Right lobe of liver (tissue), 6 donors: ENCODE measurements around the gene CCDC86. TPM values are rescaled to one million over a fixed set of nuclear protein-coding genes. Genes with fewer than 3 reads are reported as not detected.

ENCODE experiments used
- ATAC-seq, 4 donors: fragments of 200-7000 bp; cut with Tn5 transposase; one replicate each; pipeline ENCODE4 v1.9.1; 2020; ENCODE audit warnings: mild to moderate bottlenecking in 4 of 4, moderate library complexity in 4 of 4
- DNase-seq, 3 donors: peaks; one replicate each; pipeline ENCODE4 v3.0.0-alpha.2; 2020
- H3K27ac ChIP-seq, 3 donors: fragments of 200-600 bp; one replicate each; pipeline ENCODE4 v1.8.0; 2022
- H3K27me3 ChIP-seq, 2 donors: fragments of 200-600 bp; one replicate each; pipeline ENCODE4 v1.8.0; 2022
- H3K36me3 ChIP-seq, 4 donors: fragments of 200-600 bp; sonication (generic) in 1 of 4; one replicate each; pipeline versions ENCODE4 v1.5.1 to v1.8.0; 2017 to 2022; ENCODE audit warnings: control low read depth in 1 of 4
- H3K4me1 ChIP-seq, 4 donors: fragments of 200-600 bp; sonication (generic) in 1 of 4; one replicate each; pipeline versions ENCODE4 v1.5.1 to v1.8.0; 2017 to 2022; ENCODE audit warnings: control low read depth in 1 of 4
- H3K4me3 ChIP-seq, 3 donors: fragments of 200-600 bp; one replicate each; pipeline ENCODE4 v1.8.0; 2022
- H3K9me3 ChIP-seq, 4 donors: fragments of 200-600 bp; sonication (generic) in 1 of 4; one replicate each; pipeline versions ENCODE4 v1.5.1 to v1.8.0; 2017 to 2022; ENCODE audit warnings: control low read depth in 1 of 4
- CTCF ChIP-seq, 4 donors: fragments of 200-600 bp in 3 of 4; fragments of 450-650 bp in 1 of 4; IDR thresholded peaks; one replicate each; pipeline versions ENCODE4 v1.5.1 to v1.8.0; 2016 to 2022; ENCODE audit warnings: antibody characterized with exemption in 4 of 4, mild to moderate bottlenecking in 2 of 4
- POLR2A ChIP-seq: fragments of 450-650 bp; IDR thresholded peaks from one replicate; pipeline ENCODE4 v1.6.1; 2017; ENCODE audit warnings: antibody characterized with exemption, mild to moderate bottlenecking
- WGBS: methylation state at CpG from one replicate; pipeline ENCODE4 v1.1.6; 2018; ENCODE audit warnings: low coverage, low lambda C conversion rate; ENCODE audit not compliant: insufficient coverage; ENCODE audit errors: missing lambda C conversion rate; 5-methylcytosine and 5-hydroxymethylcytosine counted together
- intact Hi-C, 2 donors: fragments of 100-400 bp; cut with DNase I; formaldehyde crosslinking; loops; one replicate each; pipeline versions ENCODE4 v1.11.2 to v1.14.1; 2022
- long read RNA-seq: library from polyadenylated mRNA; unstranded; transcript quantifications from one replicate; pipeline ENCODE4 v2.0.0, GENCODE V29; 2019
- total RNA-seq, 6 experiments: library from RNA; depleted of rRNA in 2 of 6; stranded (reverse); fragments of >200 nt in 2 of 6; fragmentation: NEBNext Ultra II Directional in 3 of 6; extraction: Animal tissue kit (Norgen Biotek cat#: 25700) in 3 of 6; gene quantifications; one replicate each; pipeline versions ENCODE4 v1.1.0 to v1.2.4, GENCODE V29; 2016 to 2023
- donor health status: DM: no; HTN: yes; CAD: no.
- donor health status: DM: no; HTN: no; CAD: no.
- donor health status: DM: no; HTN: no; CAD: no.
- donor health status: DM: no; HTN: yes; CAD: no.
- donor health status: DM: no; HTN: yes; CAD: no.

The CCDC86 gene
- total RNA-seq = 10 to 100 TPM in 2 of 6 experiments, 1 to 10 TPM in 4; 4.9 to 17.8 (median 8.6) TPM
- long read RNA-seq, partial matches to known transcripts = 0 of 1 reads
- long read RNA-seq, other reads (novel, unspliced or antisense) = 0 of 1 reads

- Histone ChIP-seq H3K27ac (peak within 1 kb of the TSS; percentile 41 to 65 (median 50)), H3K4me1 (peaks cover 0 to 18% (median 7%) of the 10 kb centered on the region in 4 donors), H3K27me3 (no peaks in the 10 kb centered on the region), H3K36me3 (no peaks in the 10 kb centered on the region), H3K4me3 (peak within 1 kb of the TSS; percentile 92 to 97 (median 96)), H3K9me3 (no peaks in the 10 kb centered on the region)
- 1% methylated on average over 25 of the region's 57 CpGs for WGBS
- intact Hi-C loops = no loop called here
- TF ChIP-seq CTCF (IDR thresholded peaks at IDR 0.05) = no peak
- peak; percentile 94 to 96 (median 95) for DNase-seq
- peak; percentile 93 to 97 (median 96) for ATAC-seq
Measured at GRCh38 chr11:60841797-60842667, at the start of gene CCDC86. TSS of gene CCDC86 (plus strand) at chr11:60842113. CDS start at chr11:60842125, 12 bp downstream.

- TF ChIP-seq POLR2A = no peak
- no peak for ATAC-seq
- no peak for DNase-seq
- Histone ChIP-seq H3K9me3 (no peaks in the 10 kb centered on the region), H3K27me3 (no peaks in the 10 kb centered on the region), H3K36me3 (no peaks in the 10 kb centered on the region), H3K27ac (no peak overlapping the region), H3K4me3 (no peak overlapping the region), H3K4me1 (no peaks in the 10 kb centered on the region)
- intact Hi-C loops = no loop called here
- 46% methylated on average over 3 of the region's 3 CpGs for WGBS
Measured at GRCh38 chr11:60792521-60792920, 49.4 kb upstream of the CCDC86 start.

- ATAC-seq (no peak), DNase-seq (no peak)
- intact Hi-C loops = no loop called here
- 20% methylated on average over 2 of the region's 6 CpGs for WGBS
- Histone ChIP-seq H3K36me3 (no peaks in the 10 kb centered on the region), H3K27me3 (no peaks in the 10 kb centered on the region), H3K9me3 (no peaks in the 10 kb centered on the region), H3K4me1 (no peaks in the 10 kb centered on the region), H3K27ac (no peak overlapping the region), H3K4me3 (no peak overlapping the region)
- TF ChIP-seq CTCF (IDR thresholded peaks at IDR 0.05) (no peak), POLR2A (no peak)
Measured at GRCh38 chr11:60795291-60795690, 46.6 kb upstream of the CCDC86 start.

- no peak for ATAC-seq
Measured at GRCh38 chr11:60797846-60798630, 43.9 kb upstream of the CCDC86 start.

GRCh38 chr11:60798631-60799030 lies 43.3 kb upstream of the CCDC86 start:
- intact Hi-C loops = no loop called here
- H3K9me3 ChIP-seq = no peaks in the 10 kb centered on the region
- no peak for ATAC-seq

More at GRCh38 chr11:60797846-60798630, 43.9 kb upstream of the CCDC86 start:
- Histone ChIP-seq H3K36me3 (no peaks in the 10 kb centered on the region), H3K27me3 (no peaks in the 10 kb centered on the region), H3K4me3 (no peak overlapping the region), H3K4me1 (no peaks in the 10 kb centered on the region), H3K27ac (no peak overlapping the region), H3K9me3 (no peaks in the 10 kb centered on the region)
- intact Hi-C loops = no loop called here
- no peak for TF ChIP-seq POLR2A
- 64% methylated on average over 3 of the region's 17 CpGs for WGBS
- DNase-seq = no peak

More at GRCh38 chr11:60798631-60799030, 43.3 kb upstream of the CCDC86 start:
- no peak overlapping the region for H3K4me3 ChIP-seq
- H3K36me3 ChIP-seq = no peaks in the 10 kb centered on the region
- H3K27ac ChIP-seq = no peak overlapping the region
- no peak for TF ChIP-seq CTCF (IDR thresholded peaks at IDR 0.05)
- TF ChIP-seq POLR2A = no peak
- no peaks in the 10 kb centered on the region for H3K4me1 ChIP-seq
- H3K27me3 ChIP-seq = no peaks in the 10 kb centered on the region
- WGBS = no CpG with 5 or more reads among the region's 3 CpGs
- no peak for DNase-seq
